Measurements from ENCODE around the gene SI.
"Not testable (repeated sequence)": the region's sequence is repeated elsewhere in the genome, so short reads cannot be mapped to it uniquely, and the experiment has no call there.

The SI gene

GRCh38 chr3:164962610-164963009, 115.7 kb downstream of the SI start:
- no peaks in the 10 kb centered on the region for H3K27me3 ChIP-seq (ENCODE audit: insufficient read depth, poor library complexity, severe bottlenecking)
- DNase-seq (ENCODE audit: low read depth in 1 of 2, low spot score in 1 of 2) = no peak
- TF ChIP-seq POLR2AphosphoS5 (IDR thresholded peaks at IDR 0.05; ENCODE audit: low read depth) (no peak), GABPA (IDR thresholded peaks at IDR 0.05; ENCODE audit: low read depth) (no peak), CTCF (IDR thresholded peaks at IDR 0.05; ENCODE audit: insufficient read depth, low read length) (no peak), SPI1 (IDR thresholded peaks at IDR 0.05; ENCODE audit: borderline replicate concordance, low read depth) (no peak), REST (IDR thresholded peaks at IDR 0.05; ENCODE audit: insufficient replicate concordance, low read depth) (no peak)
- no peak overlapping the region for H3K4me3 ChIP-seq (replicated peaks; ENCODE audit: insufficient read depth, low read length)
- no peak overlapping the region for H3K27ac ChIP-seq (replicated peaks)

GRCh38 chr3:164952966-164953365, 125.3 kb downstream of the SI start:
- no peak for TF ChIP-seq CTCF (IDR thresholded peaks at IDR 0.05; ENCODE audit: insufficient read depth, low read length)
- no peak for TF ChIP-seq SPI1 (IDR thresholded peaks at IDR 0.05; ENCODE audit: borderline replicate concordance, low read depth)
- no peak for TF ChIP-seq REST (IDR thresholded peaks at IDR 0.05; ENCODE audit: insufficient replicate concordance, low read depth)
- no peak for TF ChIP-seq GABPA (IDR thresholded peaks at IDR 0.05; ENCODE audit: low read depth)
- no peak for TF ChIP-seq POLR2AphosphoS5 (IDR thresholded peaks at IDR 0.05; ENCODE audit: low read depth)
- H3K27ac ChIP-seq (replicated peaks) = no peak overlapping the region
- no peak for DNase-seq (ENCODE audit: low read depth in 1 of 2, low spot score in 1 of 2)
- H3K27me3 ChIP-seq (ENCODE audit: insufficient read depth, poor library complexity, severe bottlenecking) = no peaks in the 10 kb centered on the region
- no peak overlapping the region for H3K4me3 ChIP-seq (replicated peaks; ENCODE audit: insufficient read depth, low read length)

- H3K4me3 ChIP-seq (replicated peaks; ENCODE audit: insufficient read depth, low read length); H3K27ac ChIP-seq (replicated peaks); DNase-seq (ENCODE audit: low read depth in 1 of 2, low spot score in 1 of 2); H3K27me3 ChIP-seq (ENCODE audit: insufficient read depth, poor library complexity, severe bottlenecking): not testable (repeated sequence)
Observed at GRCh38 chr3:164951403-164951802, 126.9 kb downstream of the SI start.

- no peaks in the 10 kb centered on the region for H3K27me3 ChIP-seq (ENCODE audit: insufficient read depth, poor library complexity, severe bottlenecking)
- no peak overlapping the region for H3K4me3 ChIP-seq (replicated peaks; ENCODE audit: insufficient read depth, low read length)
- TF ChIP-seq SPI1 (IDR thresholded peaks at IDR 0.05; ENCODE audit: borderline replicate concordance, low read depth) (no peak), GABPA (IDR thresholded peaks at IDR 0.05; ENCODE audit: low read depth) (no peak), CTCF (IDR thresholded peaks at IDR 0.05; ENCODE audit: insufficient read depth, low read length) (no peak), REST (IDR thresholded peaks at IDR 0.05; ENCODE audit: insufficient replicate concordance, low read depth) (no peak), POLR2AphosphoS5 (IDR thresholded peaks at IDR 0.05; ENCODE audit: low read depth) (no peak)
- DNase-seq (ENCODE audit: low read depth in 1 of 2, low spot score in 1 of 2) = no peak
- H3K27ac ChIP-seq (replicated peaks) = no peak overlapping the region
Observed at GRCh38 chr3:164940745-164941144, 137.6 kb downstream of the SI start.

All from HL-60 (cell line).